ENCODE measurements around the gene MOK. TPM values are rescaled to one million over a fixed set of nuclear protein-coding genes. Genes with fewer than 3 reads are reported as not detected.

MOK gene
- total RNA-seq, 1 donor from 2014 or later: 6.3 TPM

DNA sequence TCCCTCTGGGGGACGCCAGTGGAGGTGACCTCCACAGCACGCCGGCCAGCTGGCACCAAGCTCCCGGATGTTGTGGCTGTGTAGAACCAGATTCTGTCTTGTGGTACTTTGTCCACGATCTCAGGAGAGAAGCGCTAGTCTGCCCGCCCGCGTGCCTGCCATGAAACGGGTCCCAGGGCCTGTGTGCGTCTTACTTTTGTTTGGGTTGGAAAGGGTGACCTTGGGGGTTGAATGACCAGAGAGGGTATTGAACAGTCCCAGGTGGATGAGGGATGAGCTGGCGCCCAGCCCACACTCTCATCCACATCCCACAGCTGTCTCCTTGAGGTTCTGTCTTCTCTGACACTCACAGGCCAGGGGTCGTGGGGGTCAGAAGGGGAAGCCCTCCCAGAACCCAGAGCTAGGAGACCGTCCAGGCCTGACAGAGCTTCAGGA is 87.0 kb downstream of the MOK start:
- Histone ChIP-seq H3K36me3 (peaks cover 8% of the 10 kb centered on the region), H3K4me3 (no peak overlapping the region), H3K27ac (no peak overlapping the region), H3K27me3 (no peaks in the 10 kb centered on the region), H3K4me1 (no peaks in the 10 kb centered on the region), H3K9me3 (no peaks in the 10 kb centered on the region)
- DNase-seq (peak; percentile 52), ATAC-seq (no peak)
- no peak for TF ChIP-seq CTCF (IDR thresholded peaks at IDR 0.05)
- intact Hi-C loops (cut with DNase I): no loop called here

GRCh38 chr14:102217399-102217798 is 87.6 kb downstream of the MOK start:
- Histone ChIP-seq H3K27me3 (no peaks in the 10 kb centered on the region), H3K4me1 (no peaks in the 10 kb centered on the region), H3K27ac (no peak overlapping the region), H3K9me3 (no peaks in the 10 kb centered on the region), H3K4me3 (no peak overlapping the region), H3K36me3 (peaks cover 2% of the 10 kb centered on the region)
- ATAC-seq (no peak), DNase-seq (peak; percentile 53)
- intact Hi-C loops (cut with DNase I): no loop called here
- TF ChIP-seq CTCF (IDR thresholded peaks at IDR 0.05): no peak

GRCh38 chr14:102215576-102216250 is 89.3 kb downstream of the MOK start:
- no peaks in the 10 kb centered on the region for H3K4me1 ChIP-seq
- intact Hi-C loops (cut with DNase I): no loop called here
- H3K27me3 ChIP-seq: no peaks in the 10 kb centered on the region
- no peak for DNase-seq
- peaks cover 7% of the 10 kb centered on the region for H3K36me3 ChIP-seq
- no peak overlapping the region for H3K4me3 ChIP-seq
- no peak for TF ChIP-seq CTCF (IDR thresholded peaks at IDR 0.05)
- ATAC-seq: no peak
- H3K27ac ChIP-seq: no peak overlapping the region
- no peaks in the 10 kb centered on the region for H3K9me3 ChIP-seq

GRCh38 chr14:102215071-102215470 is 89.9 kb downstream of the MOK start:
- ATAC-seq (no peak), DNase-seq (peak; percentile 38)
- H3K4me1 ChIP-seq: no peaks in the 10 kb centered on the region
- H3K9me3 ChIP-seq: no peaks in the 10 kb centered on the region
- no peaks in the 10 kb centered on the region for H3K27me3 ChIP-seq
- TF ChIP-seq CTCF (IDR thresholded peaks at IDR 0.05): no peak
- intact Hi-C loops (cut with DNase I): no loop called here
- no peak overlapping the region for H3K27ac ChIP-seq
- peaks cover 7% of the 10 kb centered on the region for H3K36me3 ChIP-seq
- H3K4me3 ChIP-seq: no peak overlapping the region

DNA sequence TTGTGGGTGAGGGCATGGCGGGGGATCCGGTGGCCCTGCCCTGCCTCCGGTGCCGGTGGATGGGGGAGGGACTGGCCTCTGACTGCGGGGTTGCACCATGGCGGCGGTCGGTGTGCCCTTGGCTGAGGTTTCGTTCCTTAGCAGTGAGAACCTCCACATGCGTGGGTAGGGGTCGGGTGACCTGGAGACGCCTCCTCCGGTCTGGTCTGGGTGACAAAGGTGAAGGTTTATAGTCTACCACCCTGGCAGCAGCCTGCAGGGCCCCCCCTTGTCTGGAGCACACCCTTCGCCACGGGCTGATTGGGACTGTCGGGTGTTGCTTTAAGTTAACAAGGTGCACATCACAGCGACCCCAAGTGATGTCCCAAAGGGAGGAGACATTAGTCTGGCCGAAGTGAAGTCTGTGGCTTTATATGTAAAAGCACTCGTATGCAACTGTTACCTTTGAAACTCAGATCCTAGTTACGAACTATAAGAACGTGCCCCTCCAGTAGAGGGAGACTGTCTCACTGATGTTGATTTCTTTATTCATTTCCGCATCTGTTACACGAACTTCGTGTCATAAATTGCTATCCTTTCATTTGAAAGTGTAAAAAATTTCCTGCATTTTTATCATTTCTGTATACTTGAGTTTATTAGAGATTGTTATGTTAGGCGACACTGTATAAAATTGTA is 90.8 kb downstream of the MOK start:
- Histone ChIP-seq H3K9me3 (no peaks in the 10 kb centered on the region), H3K4me1 (no peaks in the 10 kb centered on the region), H3K27ac (no peak overlapping the region), H3K36me3 (peaks cover 15% of the 10 kb centered on the region), H3K27me3 (no peaks in the 10 kb centered on the region), H3K4me3 (no peak overlapping the region)
- intact Hi-C loops (cut with DNase I): no loop called here
- ATAC-seq (no peak), DNase-seq (peak; percentile 57)
- peak; percentile 6 for TF ChIP-seq CTCF (IDR thresholded peaks at IDR 0.05)
